DOHH2 (cell line): ENCODE data around the gene ATP5IF1.

Experiments
- CTCF ChIP-seq: fragments of 200-600 bp; sonication (generic); IDR thresholded peaks from one replicate; pipeline ENCODE4 v1.5.1; 2014; ENCODE audit warnings: antibody characterized with exemption, mild to moderate bottlenecking, low read depth, low read length; ENCODE audit not compliant: poor library complexity, severe bottlenecking
- EZH2phosphoT487 ChIP-seq: fragments of 200-600 bp; sonication (generic); IDR thresholded peaks from 2 replicates; pipeline ENCODE4 v1.6.1; 2017; ENCODE audit warnings: borderline replicate concordance, mild to moderate bottlenecking, antibody characterized with exemption, low read length, moderate library complexity, mixed read lengths

GRCh38 chr1:28196330-28196729 is 39.6 kb upstream of the ATP5IF1 start:
- no peak for TF ChIP-seq EZH2phosphoT487
- no peak for TF ChIP-seq CTCF
